ENCODE results near the gene ZNF3. TPM values are rescaled to one million over a fixed set of nuclear protein-coding genes. Genes with fewer than 3 reads are reported as not detected.

ZNF3 gene
- total and polyA plus RNA-seq, 9 of the 15 experiments (the other 6 are each of a cell fraction or from before 2014, with no cell fraction given) = 30.0 to 64.9 (median 51.5) TPM

GRCh38 chr7:100101016-100101862, 19.7 kb upstream of the ZNF3 start, which contains the start of the genes AP4M1 and MCM7 (continued):
- TF ChIP-seq ZBTB33 (CRISPR knock-in tag; IDR thresholded peaks at IDR 0.05) (peak; percentile 61; the same call in 1 of the 2 replicates), GABPB2 (CRISPR knock-in tag; conservative IDR thresholded peaks at IDR 0.05) (no peak; the same call in 1 of the 2 replicates), ARID2 (IDR thresholded peaks at IDR 0.05) (no peak), ZNF778 (CRISPR knock-in tag; IDR thresholded peaks at IDR 0.05) (no peak), LARP7 (IDR thresholded peaks at IDR 0.05) (0 out of 2 replicates have a peak, but pooled peaks have one; percentile 12), KDM5B (IDR thresholded peaks at IDR 0.05; ENCODE audit: insufficient replicate concordance, low read depth, low read length) (peak; percentile 52), BRD4 (IDR thresholded peaks at IDR 0.05) (peak; percentile 97), RBM34 (IDR thresholded peaks at IDR 0.05; ENCODE audit: borderline replicate concordance, insufficient read depth, low read length) (no peak), RFX7 (CRISPR knock-in tag; IDR thresholded peaks at IDR 0.05) (no peak), ZNF431 (CRISPR knock-in tag; IDR thresholded peaks at IDR 0.05) (no peak), ZNF609 (CRISPR knock-in tag; IDR thresholded peaks at IDR 0.05; ENCODE audit: borderline replicate concordance) (no peak), CBX3 (IDR thresholded peaks at IDR 0.05; ENCODE audit: borderline replicate concordance in 1 of 2, low read length in 2 of 2) (peak in 1 of 2 experiments; percentile 43; a peak in 1 of 3 replicates), MEIS2 (IDR thresholded peaks at IDR 0.05; ENCODE audit: partially characterized antibody) (peak; percentile 75), TAF15 (IDR thresholded peaks at IDR 0.05; ENCODE audit: low read depth, low read length) (no peak), MCM3 (IDR thresholded peaks at IDR 0.05) (no peak), NFE2L1 (tag; IDR thresholded peaks at IDR 0.05; ENCODE audit: borderline replicate concordance, low read depth) (no peak), CBX1 (IDR thresholded peaks at IDR 0.05; ENCODE audit: low read depth) (peak; percentile 46; the same call in 1 of the 2 replicates), NR1H2 (CRISPR knock-in tag; IDR thresholded peaks at IDR 0.05) (no peak), BCL6 (CRISPR knock-in tag; IDR thresholded peaks at IDR 0.05) (no peak; the same call in 1 of the 2 replicates), KAT2B (IDR thresholded peaks at IDR 0.05; ENCODE audit: low read depth, low read length) (no peak)
- TF ChIP-seq, protein P1, sequence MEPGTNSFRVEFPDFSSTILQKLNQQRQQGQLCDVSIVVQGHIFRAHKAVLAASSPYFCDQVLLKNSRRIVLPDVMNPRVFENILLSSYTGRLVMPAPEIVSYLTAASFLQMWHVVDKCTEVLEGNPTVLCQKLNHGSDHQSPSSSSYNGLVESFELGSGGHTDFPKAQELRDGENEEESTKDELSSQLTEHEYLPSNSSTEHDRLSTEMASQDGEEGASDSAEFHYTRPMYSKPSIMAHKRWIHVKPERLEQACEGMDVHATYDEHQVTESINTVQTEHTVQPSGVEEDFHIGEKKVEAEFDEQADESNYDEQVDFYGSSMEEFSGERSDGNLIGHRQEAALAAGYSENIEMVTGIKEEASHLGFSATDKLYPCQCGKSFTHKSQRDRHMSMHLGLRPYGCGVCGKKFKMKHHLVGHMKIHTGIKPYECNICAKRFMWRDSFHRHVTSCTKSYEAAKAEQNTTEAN (CRISPR knock-in tag; IDR thresholded peaks at IDR 0.05) = no peak
